GM21619 (cell line): ENCODE results near the gene ZSCAN10.

Experiments used
- ATAC-seq: cut with Tn5 transposase; IDR thresholded peaks from one replicate; pipeline ENCODE4 v1.9.1; 2021; ENCODE audit not compliant: unreplicated experiment

The ZSCAN10 gene

GRCh38 chr16:3049921-3050481 is 49.1 kb downstream of the ZSCAN10 start:
- no peak for ATAC-seq

- ATAC-seq: no peak
Measured at GRCh38 chr16:3047387-3047720, 51.7 kb downstream of the ZSCAN10 start.

GRCh38 chr16:3046641-3047386 is 52.3 kb downstream of the ZSCAN10 start:
- no peak for ATAC-seq

GRCh38 chr16:3045758-3046640 is 53.1 kb downstream of the ZSCAN10 start, which contains the start of gene MMP25:
TSS of gene MMP25 (plus strand) at chr16:3046561. CDS start at chr16:3046918, 357 bp downstream.
- no peak for ATAC-seq

GRCh38 chr16:3044708-3045107 is 54.4 kb downstream of the ZSCAN10 start:
- ATAC-seq: no peak

GRCh38 chr16:3042376-3042775 is 56.7 kb downstream of the ZSCAN10 start:
- ATAC-seq: no peak

- ATAC-seq: no peak
Measured at GRCh38 chr16:3038896-3039295, 60.2 kb downstream of the ZSCAN10 start.
